ENCODE data around the gene CCDC117.
A peak's percentile ranks its signal among the peaks of the same experiment; 100 is the strongest.
"Not testable (repeated sequence)": the region's sequence is repeated elsewhere in the genome, so short reads cannot be mapped to it uniquely, and the experiment has no call there.

Gene CCDC117, protein sequence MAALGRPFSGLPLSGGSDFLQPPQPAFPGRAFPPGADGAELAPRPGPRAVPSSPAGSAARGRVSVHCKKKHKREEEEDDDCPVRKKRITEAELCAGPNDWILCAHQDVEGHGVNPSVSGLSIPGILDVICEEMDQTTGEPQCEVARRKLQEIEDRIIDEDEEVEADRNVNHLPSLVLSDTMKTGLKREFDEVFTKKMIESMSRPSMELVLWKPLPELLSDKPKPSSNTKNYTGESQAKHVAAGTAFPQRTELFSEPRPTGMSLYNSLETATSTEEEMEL
- total RNA-seq = 30.9 to 71.3 (median 36.6) reads per million in 3 experiments

DNA sequence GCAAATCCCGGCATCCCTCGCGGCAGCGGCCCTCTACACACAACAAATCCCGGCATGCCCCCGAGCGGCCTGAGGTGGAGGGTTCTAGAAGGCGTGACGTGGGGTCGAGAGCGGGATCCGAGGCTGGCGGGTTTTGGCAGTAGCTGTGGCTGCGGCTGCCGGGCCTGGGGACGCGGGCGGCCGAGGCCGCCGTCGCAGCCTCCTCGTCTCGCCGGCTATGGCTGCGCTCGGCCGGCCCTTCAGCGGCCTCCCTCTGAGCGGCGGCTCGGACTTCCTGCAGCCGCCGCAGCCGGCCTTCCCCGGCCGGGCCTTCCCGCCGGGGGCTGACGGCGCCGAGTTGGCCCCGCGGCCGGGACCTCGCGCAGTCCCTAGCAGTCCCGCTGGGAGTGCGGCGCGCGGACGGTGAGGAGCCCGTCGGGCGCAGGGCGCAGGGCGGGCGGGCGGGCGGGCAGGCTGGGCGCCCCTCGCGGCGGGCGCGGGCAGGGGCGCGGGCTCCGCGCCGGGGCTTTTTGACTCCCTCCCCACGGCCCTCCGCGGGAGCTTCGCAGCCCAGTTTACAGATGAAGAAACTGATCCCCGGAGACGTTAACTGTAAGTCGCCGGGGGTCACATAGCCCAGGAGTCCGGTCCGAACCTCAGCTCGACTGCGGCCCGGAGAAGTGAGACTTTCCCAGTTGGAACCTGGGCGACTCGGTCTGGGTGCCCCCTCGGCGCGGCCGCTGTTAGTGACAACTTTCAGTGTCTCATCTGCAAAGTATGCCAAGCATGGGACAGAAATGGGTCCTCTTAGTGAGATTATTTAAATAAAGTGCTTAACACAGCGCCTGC is at the start of gene CCDC117:
CCDC117 (plus strand) TSS at position 63 of the 828 bp plus-strand sequence; CDS start at position 218, 155 bp downstream.
- DNase-seq = peak; percentile 87

DNA sequence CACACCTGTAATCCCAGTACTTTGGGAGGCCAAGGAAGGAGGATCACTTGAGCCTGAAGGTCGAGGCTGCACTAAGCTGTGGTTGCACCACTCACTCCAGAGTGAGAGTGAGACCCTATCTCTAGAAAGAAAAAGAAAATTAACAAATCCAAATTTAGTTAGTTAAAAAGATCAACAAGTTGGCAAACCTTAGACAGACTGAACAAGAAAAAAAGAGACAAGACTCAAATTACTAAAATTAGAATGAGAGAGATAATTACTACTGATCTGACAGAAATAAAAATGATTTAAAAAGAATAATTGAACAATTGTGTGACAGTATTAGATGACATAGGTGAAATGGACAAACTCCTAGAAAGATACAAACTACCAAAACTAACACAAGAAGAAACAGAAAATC is 44.5 kb upstream of the CCDC117 start:
- no peak for DNase-seq

DNA sequence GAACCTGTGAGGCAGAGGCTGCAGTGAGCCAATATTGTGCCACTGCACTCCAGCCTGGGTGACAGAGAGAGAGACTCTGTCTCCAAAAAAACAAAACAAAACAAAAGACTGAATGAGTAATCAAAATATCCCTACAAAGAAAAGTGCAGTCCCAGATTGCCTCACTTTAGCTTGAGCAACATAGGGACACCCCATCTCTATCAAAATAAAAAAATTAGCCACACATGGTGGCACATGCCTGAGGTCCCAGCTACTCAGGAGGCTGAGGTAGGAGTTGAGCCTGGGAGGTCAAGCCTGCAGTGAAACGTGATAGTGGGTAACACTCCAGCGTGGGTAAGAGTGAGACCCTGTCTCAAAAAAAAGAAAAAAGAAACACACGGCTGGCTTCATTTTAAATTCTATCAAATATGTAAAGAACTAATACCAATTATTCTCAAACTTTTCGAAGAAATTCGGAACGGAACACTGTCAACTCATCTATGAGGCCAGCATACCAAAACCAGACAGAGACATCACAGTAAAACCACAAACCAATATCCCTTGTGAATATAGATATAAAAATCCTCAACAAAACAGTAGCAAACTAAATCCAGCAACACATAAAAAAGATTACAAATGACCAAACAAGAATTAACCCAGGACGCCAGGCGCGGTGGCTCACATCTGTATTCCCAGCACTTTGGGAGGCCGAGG is 43.7 kb upstream of the CCDC117 start:
- DNase-seq = no peak

DNA sequence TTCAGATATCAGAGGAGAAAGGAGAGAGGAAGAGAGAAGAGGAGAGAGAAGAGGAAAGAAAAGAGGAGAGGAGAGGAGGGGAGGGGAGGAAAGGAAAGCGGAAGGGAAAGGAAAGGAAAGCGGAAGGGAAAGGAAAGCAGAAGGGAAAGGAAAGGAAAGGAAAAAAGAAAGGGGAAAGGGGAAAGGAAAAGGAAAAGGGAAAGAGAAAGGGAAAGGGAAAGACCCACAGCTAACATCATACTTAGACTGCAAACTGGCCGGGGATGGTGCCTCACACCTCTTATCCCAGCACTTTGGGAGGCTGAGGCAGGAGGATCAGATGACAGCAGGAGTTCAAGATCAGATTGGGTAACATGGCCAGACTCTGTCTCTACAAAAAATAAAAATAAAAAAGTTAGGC is 42.3 kb upstream of the CCDC117 start:
- no peak for DNase-seq

DNA sequence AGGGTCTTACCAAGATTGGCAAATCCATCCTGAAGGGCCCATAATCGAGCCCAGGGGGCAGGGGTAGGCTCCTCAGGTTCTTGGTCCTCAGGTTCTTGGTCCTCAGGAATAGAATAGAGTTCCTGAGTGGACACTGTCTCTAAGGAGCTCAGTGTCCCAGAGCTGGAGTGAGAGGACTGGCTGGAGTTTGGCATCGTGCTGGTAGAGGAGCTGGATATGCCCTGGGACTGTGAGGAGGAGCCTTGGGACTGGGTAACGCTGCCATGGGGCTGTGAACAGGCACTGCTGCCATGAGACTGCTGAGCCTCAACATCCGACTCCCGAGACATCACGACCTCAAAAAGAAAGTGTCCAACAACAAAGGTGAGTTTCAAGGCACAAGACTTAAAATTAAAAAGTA is 38.1 kb upstream of the CCDC117 start:
- DNase-seq = no peak

DNA sequence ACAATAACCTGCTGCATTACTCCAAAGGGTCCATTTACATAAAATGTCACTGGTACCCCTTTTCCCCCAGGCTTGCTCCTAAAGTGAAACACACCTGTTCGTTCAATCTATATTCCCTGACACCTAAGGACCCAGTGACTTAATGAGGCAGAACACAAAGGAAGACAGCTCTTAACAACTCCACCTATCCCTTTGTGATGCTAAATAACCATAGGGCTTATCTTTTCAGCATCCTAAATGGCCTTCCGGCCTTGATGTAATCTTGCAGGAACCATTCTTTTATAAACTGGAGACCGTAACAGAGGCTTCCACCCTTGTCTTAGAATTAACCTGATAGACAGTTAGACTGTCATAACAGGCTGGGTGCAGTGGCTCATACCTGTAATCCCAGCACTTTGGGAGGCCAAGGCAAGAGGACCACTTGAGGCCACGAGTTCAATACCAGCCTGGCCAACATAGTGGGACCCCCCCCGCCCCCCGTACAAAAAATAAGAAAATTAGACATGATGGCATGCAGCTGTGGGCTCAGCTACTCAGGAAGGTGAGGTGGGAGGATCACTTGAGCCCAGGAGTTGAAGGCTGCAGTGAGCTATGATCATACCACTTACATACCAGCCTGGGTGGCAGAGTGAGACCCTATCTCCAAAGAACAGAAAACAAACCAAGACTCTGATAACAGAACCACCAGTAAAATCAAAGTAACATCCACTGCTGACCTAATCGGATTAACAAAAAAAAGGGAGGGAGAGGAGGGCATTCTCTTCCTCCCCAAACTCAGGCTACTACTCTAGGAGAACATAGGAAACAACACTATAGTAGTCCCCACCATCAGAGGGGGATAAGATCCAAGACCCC is 36.0 kb upstream of the CCDC117 start:
- no peak for DNase-seq

DNA sequence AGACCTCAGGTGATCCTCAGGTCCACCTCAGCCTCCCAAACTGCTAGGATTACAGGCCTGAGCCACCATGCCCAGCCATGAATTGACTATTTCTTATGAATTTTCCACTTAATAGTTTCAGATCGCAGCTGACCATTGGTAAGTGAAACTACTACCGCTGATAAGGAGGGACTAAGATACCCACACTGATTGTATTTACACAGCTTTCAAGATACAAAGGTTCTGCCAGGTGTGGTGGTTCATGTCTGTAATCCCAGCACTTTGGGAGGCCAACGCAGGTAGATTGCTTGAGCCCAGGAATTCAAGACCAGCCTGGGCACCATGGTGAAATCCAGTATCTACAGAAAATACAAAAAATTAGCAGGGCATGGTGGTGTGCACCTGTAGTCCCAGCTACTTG is 34.8 kb upstream of the CCDC117 start:
- DNase-seq = no peak

DNA sequence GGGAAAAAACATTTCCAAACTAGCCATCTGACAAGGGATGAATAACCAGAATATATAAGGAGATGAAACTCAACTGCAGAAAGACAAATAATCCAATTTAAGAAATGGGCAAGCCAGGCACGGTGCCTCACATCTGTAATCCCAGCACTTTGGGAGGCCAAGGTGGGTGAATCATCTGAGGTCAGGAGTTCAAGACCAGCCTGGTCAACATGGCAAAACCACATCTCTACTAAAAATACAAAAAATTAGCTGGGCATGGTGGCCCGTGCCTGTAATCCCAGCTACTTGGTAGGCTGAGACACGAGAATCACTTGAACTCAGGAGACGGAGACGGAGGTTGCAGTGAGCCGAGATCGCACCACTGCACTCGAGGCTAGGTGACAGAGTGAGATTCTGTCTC is 33.6 kb upstream of the CCDC117 start:
- not testable (repeated sequence) for DNase-seq

DNA sequence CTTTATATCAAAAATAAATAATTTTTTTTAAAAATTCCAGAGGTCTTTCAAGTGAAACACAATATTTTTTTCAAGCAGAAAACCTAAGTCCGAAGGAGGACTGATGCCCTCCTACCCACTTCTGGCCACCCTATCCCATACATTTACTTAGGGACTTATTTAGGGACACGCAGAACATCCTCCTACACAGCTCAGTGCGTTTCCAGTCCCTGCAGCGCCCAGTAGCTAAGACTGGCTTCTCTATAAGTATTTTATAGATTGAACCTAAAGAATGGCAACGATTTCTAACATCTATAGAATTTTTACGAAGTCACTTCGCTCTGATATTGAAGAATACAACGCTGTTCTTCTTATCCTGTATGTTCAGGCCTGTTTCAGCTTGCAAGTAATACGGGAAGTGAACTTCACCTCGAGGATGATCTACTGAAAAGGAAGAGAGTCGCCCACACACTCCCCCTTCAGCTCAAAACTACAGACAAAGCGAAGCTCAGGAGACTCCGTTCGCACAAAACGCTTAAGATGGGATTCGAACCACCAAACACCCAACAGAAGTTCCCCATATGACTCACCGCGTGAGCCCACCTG is 31.2 kb upstream of the CCDC117 start:
- DNase-seq = no peak

DNA sequence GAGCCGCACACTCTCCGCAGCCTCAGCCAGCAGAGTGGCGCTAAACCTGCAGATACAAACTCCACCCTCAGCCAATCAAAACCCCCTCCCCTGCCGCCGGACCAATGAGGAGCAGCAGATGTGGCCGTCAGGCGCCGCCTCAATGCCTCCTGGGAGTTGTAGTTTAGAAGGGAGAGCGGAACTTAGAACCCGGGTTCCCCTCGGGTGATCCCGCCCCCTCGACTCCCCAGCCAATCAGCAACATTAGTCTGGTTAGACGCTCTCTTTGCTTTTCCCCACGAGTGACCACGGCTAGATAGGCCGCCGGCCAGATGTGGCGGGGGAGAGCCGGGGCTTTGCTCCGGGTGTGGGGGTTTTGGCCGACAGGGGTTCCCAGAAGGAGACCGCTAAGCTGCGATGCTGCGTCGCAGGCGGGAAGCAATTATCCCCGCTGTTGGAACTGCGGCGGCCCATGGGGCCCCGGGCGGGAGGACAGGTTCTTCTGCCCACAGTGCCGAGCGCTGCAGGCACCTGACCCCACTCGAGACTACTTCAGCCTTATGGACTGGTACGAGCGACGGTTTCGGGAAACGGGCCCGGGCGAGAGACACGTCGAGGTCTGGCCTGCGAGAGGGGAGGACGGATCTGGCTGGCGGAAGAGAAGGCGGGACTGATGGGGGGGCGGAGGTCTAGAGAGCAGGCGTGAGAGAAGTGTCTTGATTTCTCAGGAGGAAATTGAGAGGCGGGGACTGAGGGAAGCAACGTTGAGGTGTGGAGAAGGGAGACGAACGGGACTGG is 30.5 kb upstream of the CCDC117 start, which contains the start of the genes CHEK2 and HSCB:
CHEK2 (minus strand) TSS at position 36 of the 777 bp plus-strand sequence. CDS start 7,099 bp downstream, outside the sequence.
HSCB (plus strand) TSS at position 255 of the 777 bp plus-strand sequence; CDS start at position 312, 57 bp downstream.
- peak; percentile 96 for DNase-seq

DNA sequence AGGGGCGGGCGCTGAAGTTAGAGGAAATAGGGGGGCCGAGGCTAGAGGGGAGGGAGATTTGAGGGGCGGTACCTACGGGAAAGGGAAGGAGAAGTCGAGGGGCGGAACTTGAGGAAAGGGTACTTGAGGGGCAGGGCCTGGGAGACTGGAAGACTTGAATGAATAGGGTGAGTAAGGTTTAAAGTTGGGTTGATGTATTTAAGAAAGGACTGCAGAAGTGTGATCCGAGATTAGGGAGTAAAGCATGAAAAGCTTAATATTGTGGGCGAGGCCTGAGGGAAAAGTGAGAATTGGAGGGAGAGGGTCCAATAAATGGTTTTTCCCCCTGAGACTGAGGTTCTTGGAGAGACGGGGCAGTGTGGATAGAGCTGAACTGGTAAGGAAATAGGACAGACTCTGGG is 29.9 kb upstream of the CCDC117 start:
- DNase-seq = no peak

DNA sequence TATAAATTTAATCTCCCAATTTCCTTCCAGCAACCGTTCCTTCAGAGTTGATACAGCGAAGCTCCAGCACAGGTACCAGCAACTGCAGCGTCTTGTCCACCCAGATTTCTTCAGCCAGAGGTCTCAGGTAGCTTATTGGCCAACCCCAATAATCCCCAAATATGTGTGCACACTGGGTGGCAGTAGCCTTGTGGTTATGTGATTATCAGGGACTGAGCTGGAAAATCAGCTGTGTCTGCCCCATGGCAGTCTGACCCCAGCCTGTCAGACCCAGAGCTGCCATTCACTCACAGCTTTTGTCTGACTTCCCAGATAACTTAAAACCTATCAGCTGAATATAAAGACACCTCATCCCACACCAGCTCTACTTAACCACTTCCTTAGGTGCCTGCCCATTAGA is 28.6 kb upstream of the CCDC117 start:
- DNase-seq = no peak

DNA sequence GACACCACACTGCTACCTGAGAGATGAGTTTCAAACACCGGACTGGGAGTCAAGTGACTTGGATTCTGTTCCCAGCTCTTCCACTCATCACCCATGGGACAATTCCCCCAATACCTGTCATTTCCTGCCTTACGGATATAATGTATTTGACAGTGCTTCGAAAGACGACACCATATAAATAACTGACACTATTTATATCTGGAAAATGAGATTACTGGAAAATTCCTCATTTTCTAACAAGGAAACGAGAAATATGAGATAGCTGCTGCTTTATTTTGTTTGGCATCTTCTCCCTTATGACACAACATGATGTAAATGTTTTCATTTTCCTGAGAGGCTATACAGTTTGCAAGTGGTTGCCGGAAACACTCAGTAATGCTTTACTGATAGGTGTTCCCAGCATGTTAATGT is 22.0 kb upstream of the CCDC117 start:
- DNase-seq = no peak

DNA sequence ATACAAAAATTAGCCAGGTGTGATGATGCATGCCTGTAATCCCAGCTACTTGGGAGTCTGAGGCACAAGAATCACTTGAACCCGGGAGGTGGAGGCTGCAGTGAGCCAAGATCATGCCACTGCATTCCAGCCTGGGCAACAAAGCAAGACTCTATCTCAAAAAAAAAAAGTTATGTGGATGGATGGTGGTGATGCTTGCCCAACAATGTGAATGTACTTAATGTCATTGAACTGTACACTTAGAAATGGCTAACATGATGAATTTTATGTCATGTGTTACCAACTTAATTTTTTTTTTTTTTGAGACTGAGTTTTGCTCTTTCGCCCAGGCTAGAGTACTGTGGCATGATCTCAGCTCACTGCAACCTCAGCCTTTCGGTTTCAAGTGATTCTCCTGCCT is 18.0 kb upstream of the CCDC117 start:
- not testable (repeated sequence) for DNase-seq

DNA sequence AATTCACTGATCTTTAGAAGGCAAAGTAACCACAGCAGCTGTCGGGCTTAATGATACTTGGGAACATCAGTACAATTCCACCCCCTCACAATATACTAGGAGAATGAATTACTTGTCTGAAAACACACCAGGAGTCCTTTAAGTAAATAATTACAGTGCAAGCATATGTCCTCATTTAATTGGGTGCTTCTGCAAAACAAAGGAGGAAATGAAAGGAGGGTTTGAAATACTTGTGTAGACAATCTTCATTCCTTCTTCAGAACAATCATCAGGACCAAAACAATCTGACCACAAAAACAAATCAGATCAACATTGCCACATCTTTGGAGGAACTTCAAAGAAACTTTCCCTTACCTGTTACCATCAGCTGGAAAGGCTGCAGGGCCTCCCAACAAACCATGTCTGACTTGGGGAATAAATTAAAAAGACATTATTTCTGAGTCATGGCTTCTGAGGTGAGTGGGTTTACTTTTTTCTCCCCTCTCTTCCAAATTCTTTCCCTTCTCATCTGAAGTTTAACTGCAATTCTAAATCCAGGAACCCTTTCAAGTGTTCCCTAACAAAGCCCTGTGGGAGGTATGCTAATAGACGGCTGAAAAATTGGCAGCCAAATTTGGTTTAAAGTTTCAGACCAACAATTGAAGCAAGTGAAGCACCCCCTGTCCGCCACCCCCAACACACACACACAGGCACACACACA is 12.5 kb upstream of the CCDC117 start:
- no peak for DNase-seq

DNA sequence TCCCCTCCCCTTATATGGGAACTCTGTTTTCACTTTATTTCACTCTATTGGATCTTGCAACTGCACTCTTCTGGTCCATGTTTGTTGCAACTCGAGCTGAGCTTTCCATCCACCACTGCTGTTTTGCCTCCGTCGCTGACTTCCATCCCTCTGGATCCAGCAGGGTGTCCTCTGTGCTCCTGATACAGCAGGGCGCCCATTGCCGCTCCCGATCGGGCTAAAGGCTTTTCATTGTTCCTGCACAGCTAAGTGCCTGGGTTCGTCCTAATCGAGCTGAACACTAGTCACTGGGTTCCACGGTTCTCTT is 11.1 kb upstream of the CCDC117 start:
- DNase-seq = no peak

DNA sequence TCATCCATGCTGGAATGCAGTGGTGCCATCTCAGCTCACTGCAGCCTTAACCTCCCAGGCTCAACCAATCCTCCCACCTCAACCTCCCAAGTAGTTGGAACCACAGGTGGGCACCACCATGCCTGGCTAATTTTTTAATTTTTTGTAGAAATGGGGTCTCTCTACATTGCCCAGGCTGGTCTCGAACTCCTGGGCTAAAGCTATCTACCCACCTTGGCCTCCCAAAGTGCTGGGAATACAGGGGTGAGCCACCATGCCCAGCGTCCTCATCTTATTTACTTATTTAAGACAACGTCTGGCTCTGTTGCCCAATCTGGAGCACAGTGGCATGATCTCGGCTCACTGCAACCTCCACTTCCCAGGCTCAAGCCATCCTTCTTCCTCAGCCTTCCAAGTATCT is 10.5 kb upstream of the CCDC117 start:
- not testable (repeated sequence) for DNase-seq

DNA sequence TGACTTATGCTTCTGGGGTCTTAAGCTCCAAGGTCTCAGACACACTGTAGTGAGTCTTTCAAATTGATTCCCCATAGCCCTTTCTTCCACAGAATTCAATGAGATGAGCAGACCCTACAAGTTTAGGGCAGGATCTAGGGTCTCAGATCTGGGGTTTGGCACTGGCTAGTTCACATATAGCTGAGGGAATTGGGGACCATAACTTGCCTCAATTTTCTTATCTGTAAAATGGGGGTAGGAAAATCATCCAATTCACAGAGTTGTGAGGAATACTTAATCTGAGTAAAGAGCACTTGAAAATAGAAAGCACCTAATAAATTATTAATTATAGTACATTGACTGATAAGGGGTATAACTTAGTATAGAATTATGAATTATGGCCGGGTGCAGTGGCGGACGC is 5.9 kb upstream of the CCDC117 start:
- DNase-seq = no peak

DNA sequence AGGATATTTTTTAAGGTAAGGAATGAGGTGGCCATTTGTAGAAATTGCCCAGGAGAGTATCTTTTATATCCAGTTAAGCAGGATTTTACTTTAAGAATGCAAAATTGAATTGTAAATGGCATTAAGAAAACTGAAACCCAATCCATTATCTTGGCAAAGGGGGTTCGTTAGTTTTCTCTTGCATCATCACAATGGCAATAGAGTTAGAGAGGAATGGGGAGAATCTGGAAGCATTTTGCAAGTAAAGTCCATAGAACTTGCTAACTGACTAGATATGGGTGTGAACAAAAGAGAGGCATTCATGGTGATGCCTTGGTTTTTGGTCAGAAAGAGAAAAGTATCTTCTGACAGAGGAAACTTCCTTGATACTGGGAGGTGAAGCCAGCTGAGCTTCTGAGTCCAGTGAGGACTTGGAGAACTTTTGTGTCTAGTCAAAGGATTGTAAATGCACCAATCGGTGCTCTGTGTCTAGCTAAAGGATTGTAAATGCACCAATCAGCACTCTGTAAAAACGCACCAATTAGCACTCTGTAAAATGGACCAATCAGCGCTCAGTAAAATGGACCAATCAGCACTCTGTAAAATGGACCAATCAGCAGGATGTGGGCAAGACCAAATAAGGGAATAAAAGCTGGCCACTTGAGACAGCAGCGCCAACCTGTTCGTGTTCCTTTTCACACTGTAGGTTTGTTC is 3.6 kb upstream of the CCDC117 start:
- no peak for DNase-seq

Data from central memory CD4-positive, alpha-beta T cell (primary cell).